ENCODE data around the gene CPNE8.

DNA sequence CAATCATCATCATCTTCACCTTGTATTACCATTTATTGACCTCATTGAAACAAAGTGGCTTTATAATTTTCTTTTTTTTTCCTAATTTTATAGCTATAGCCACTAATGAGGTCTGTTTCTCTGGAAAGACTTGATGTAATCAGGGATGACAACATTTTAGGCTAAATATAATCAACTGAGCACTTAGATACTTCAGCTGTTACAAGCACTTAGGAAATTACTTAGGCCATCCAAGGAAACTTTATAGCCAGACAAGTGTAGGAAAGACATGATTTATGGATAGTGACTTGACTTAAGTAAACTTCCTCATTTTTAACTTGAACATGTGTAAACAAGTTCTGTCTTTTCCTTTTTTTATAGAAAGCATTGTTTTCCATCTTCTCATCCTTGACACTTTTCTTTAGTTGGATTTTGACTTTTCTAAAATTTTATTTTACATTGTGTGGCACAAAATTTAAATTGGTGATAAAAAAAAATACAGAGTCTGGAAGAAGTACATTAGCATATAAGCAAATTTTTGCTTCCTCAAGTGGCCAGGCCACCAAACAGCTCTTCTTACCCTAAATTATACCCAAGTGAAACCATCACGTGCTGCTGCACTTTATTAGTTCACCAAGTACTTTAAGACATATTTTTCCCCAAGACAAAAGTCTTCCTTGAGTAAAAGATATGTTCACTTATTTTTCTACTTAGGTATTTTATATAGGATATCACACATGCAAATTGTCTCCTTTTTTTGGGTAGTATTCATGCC lies 15.1 kb downstream of the CPNE8 start:
- TF ChIP-seq, protein P1, sequence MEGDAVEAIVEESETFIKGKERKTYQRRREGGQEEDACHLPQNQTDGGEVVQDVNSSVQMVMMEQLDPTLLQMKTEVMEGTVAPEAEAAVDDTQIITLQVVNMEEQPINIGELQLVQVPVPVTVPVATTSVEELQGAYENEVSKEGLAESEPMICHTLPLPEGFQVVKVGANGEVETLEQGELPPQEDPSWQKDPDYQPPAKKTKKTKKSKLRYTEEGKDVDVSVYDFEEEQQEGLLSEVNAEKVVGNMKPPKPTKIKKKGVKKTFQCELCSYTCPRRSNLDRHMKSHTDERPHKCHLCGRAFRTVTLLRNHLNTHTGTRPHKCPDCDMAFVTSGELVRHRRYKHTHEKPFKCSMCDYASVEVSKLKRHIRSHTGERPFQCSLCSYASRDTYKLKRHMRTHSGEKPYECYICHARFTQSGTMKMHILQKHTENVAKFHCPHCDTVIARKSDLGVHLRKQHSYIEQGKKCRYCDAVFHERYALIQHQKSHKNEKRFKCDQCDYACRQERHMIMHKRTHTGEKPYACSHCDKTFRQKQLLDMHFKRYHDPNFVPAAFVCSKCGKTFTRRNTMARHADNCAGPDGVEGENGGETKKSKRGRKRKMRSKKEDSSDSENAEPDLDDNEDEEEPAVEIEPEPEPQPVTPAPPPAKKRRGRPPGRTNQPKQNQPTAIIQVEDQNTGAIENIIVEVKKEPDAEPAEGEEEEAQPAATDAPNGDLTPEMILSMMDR (IDR thresholded peaks at IDR 0.05), result no peak
- TF ChIP-seq POLR2A (IDR thresholded peaks at IDR 0.05), result no peak
